OCI-LY1 (cell line): Measurements from ENCODE around the gene PDZD2.

Source experiments
- H2AFZ ChIP-seq: fragments of 200-600 bp; sonication (generic), shearing (Covaris generic); 2 replicates; pipeline ENCODE4 v1.6.0; 2014; ENCODE audit warnings: antibody characterized with exemption, mild to moderate bottlenecking, low read length
- H3F3A ChIP-seq: fragments of 200-600 bp; sonication (generic), shearing (Covaris generic); 2 replicates; pipeline ENCODE4 v1.6.0; 2014; ENCODE audit warnings: mild to moderate bottlenecking, antibody characterized with exemption, low read length, moderate library complexity; ENCODE audit not compliant: insufficient read depth
- H3K27ac ChIP-seq: fragments of 200-600 bp; sonication (generic); 2 replicates; pipeline ENCODE4 v1.5.1; 2014; ENCODE audit warnings: low read length, mixed run types, mild to moderate bottlenecking, low read depth; ENCODE audit not compliant: poor library complexity, severe bottlenecking
- H3K27me3 ChIP-seq: fragments of 200-600 bp; sonication (generic); 2 replicates; pipeline ENCODE4 v1.6.0; 2014; ENCODE audit warnings: antibody characterized with exemption, mild to moderate bottlenecking, low read length, moderate library complexity; ENCODE audit not compliant: insufficient read depth
- H3K36me3 ChIP-seq: fragments of 200-600 bp; sonication (generic); 2 replicates; pipeline ENCODE4 v1.6.1; 2014; ENCODE audit warnings: mild to moderate bottlenecking, antibody characterized with exemption, low read length, moderate library complexity, mixed read lengths; ENCODE audit not compliant: insufficient read depth
- H3K4me1 ChIP-seq: fragments of 200-600 bp; sonication (generic); 2 replicates; pipeline ENCODE4 v1.5.1; 2014; ENCODE audit warnings: mild to moderate bottlenecking, low read length, moderate library complexity; ENCODE audit not compliant: insufficient read depth, severe bottlenecking
- H3K4me2 ChIP-seq: fragments of 200-600 bp; sonication (generic), shearing (Covaris generic); 2 replicates; pipeline ENCODE4 v1.6.1; 2014; ENCODE audit warnings: low read length
- H3K4me3 ChIP-seq: fragments of 200-600 bp; sonication (generic); 2 replicates; pipeline ENCODE4 v1.5.1; 2014; ENCODE audit warnings: low read length, low read depth, mild to moderate bottlenecking, mixed read lengths; ENCODE audit not compliant: poor library complexity, severe bottlenecking
- H3K79me2 ChIP-seq: fragments of 200-600 bp; shearing (Covaris generic); 2 replicates; pipeline ENCODE4 v1.6.1; 2016; ENCODE audit warnings: mixed run types, low read length, mixed read lengths; ENCODE audit not compliant: insufficient read depth
- H3K9ac ChIP-seq: fragments of 200-600 bp; sonication (generic), shearing (Covaris generic); 2 replicates; pipeline ENCODE4 v1.6.1; 2014; ENCODE audit warnings: mild to moderate bottlenecking, low read length, mixed read lengths
- H3K9me2 ChIP-seq: fragments of 200-600 bp; sonication (generic), shearing (Covaris generic); 2 replicates; pipeline ENCODE4 v1.6.1; 2014; ENCODE audit warnings: low read depth, mild to moderate bottlenecking, low read length, mixed read lengths
- H3K9me3 ChIP-seq: fragments of 200-600 bp; shearing (Covaris generic); 2 replicates; pipeline ENCODE4 v1.6.1; 2014; ENCODE audit warnings: low read length, mixed read lengths
- H4K20me1 ChIP-seq: fragments of 200-600 bp; sonication (generic), shearing (Covaris generic); 2 replicates; pipeline ENCODE4 v1.6.0; 2016; ENCODE audit warnings: mild to moderate bottlenecking, low read length; ENCODE audit not compliant: insufficient read depth
- EZH2 ChIP-seq: fragments of 200-600 bp; sonication (generic), shearing (Covaris generic); IDR thresholded peaks from 2 replicates; pipeline ENCODE4 v1.8.0; 2017; ENCODE audit warnings: borderline replicate concordance, mixed run types, mild to moderate bottlenecking, antibody characterized with exemption, low read length, moderate library complexity, mixed read lengths
- TF ChIP-seq, protein P1 (sequence below): fragments of 200-600 bp; sonication (generic), shearing (Covaris generic); IDR thresholded peaks from 2 replicates; pipeline ENCODE4 v1.5.1; 2017; ENCODE audit warnings: mild to moderate bottlenecking, antibody characterized with exemption, low read length, moderate library complexity, mixed read lengths

The PDZD2 gene

DNA sequence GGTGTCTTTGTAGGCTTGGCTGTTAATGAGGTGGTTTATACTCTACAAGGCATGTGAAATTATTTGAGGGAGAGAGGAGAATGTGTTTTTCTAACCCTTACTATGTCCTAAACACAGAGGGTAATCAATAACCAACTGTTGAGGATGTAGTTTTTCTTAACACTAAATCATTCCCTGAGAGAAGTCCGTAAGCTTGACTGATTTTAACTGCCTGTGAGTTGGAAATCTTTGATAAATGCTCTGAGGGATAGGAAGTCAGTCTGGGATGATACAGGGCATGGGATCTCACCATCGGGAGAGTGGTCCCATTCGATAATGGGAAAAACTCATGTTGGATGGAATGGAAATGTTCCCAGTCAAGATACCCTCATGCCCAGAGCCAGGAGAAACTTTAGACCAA lies 249.6 kb downstream of the PDZD2 start:
- no peaks in the 10 kb centered on the region for H3F3A ChIP-seq
- no peak overlapping the region for H3K27ac ChIP-seq
- no peak overlapping the region for H2AFZ ChIP-seq
- no peak overlapping the region for H3K9ac ChIP-seq
- H3K4me1 ChIP-seq: no peaks in the 10 kb centered on the region
- no peak for TF ChIP-seq EZH2
- TF ChIP-seq, protein P1, sequence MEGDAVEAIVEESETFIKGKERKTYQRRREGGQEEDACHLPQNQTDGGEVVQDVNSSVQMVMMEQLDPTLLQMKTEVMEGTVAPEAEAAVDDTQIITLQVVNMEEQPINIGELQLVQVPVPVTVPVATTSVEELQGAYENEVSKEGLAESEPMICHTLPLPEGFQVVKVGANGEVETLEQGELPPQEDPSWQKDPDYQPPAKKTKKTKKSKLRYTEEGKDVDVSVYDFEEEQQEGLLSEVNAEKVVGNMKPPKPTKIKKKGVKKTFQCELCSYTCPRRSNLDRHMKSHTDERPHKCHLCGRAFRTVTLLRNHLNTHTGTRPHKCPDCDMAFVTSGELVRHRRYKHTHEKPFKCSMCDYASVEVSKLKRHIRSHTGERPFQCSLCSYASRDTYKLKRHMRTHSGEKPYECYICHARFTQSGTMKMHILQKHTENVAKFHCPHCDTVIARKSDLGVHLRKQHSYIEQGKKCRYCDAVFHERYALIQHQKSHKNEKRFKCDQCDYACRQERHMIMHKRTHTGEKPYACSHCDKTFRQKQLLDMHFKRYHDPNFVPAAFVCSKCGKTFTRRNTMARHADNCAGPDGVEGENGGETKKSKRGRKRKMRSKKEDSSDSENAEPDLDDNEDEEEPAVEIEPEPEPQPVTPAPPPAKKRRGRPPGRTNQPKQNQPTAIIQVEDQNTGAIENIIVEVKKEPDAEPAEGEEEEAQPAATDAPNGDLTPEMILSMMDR: no peak
- no peak overlapping the region for H3K4me2 ChIP-seq
- H3K27me3 ChIP-seq: no peaks in the 10 kb centered on the region
- H3K36me3 ChIP-seq: no peaks in the 10 kb centered on the region
- H3K9me3 ChIP-seq: no peaks in the 10 kb centered on the region
- no peaks in the 10 kb centered on the region for H4K20me1 ChIP-seq
- no peaks in the 10 kb centered on the region for H3K9me2 ChIP-seq
- H3K79me2 ChIP-seq: no peaks in the 10 kb centered on the region
- H3K4me3 ChIP-seq: no peak overlapping the region

DNA sequence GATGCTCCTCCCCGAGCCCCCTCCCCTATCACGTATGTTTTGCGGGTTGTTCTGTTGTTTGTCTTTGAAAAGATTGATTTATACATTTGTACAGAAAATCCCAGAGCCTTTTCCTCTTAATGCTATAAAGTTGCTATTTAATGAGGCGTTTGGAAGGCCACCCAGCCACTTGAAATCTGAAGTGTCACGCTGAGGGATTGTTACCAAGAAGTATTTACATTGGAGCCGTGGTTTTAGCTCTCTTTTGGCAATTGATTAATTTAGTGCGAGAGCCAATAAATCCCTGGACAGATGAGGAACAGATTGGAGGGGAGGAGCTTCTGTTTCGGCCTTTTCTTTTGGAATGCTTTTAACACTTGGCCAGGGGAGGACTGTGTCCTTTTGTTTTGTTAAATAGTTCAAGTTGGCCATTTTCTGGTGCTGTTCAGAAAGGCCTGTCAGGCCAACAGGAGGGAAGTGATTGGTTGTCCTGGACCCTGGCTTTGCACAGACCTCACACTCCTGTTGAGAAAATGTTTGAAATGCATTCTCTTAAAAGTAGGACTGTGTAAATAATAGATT lies 250.2 kb downstream of the PDZD2 start:
- Histone ChIP-seq H3F3A (no peaks in the 10 kb centered on the region), H3K79me2 (no peaks in the 10 kb centered on the region), H3K4me1 (no peaks in the 10 kb centered on the region), H3K27me3 (no peaks in the 10 kb centered on the region), H3K36me3 (no peaks in the 10 kb centered on the region), H3K27ac (no peak overlapping the region), H3K9me3 (no peaks in the 10 kb centered on the region), H4K20me1 (no peaks in the 10 kb centered on the region), H3K9me2 (no peaks in the 10 kb centered on the region), H3K4me3 (no peak overlapping the region), H3K9ac (no peak overlapping the region), H3K4me2 (no peak overlapping the region), H2AFZ (no peak overlapping the region)
- TF ChIP-seq, protein P1: no peak
- TF ChIP-seq EZH2: no peak

DNA sequence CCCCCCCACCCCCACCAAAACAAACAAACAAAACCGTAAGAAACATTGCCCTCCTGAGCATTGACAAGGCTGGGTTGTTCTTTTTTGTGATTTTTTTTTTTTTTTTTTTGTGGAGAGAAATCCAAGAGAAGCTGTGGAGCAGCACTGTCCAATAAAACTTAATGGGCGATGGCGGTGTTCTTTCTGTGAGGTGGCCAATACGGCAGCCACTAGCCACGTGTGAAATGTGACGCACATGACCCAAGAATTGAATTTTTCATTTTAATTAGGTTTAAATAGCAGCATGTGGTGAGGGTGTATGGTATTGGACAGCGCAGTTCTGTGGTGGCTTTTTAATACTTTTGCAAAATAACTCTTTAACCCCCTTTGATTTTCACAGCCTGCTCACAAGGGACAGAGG lies 251.1 kb downstream of the PDZD2 start:
- Histone ChIP-seq H3K4me2 (no peak overlapping the region), H2AFZ (no peak overlapping the region), H3F3A (no peaks in the 10 kb centered on the region), H3K27me3 (no peaks in the 10 kb centered on the region), H4K20me1 (no peaks in the 10 kb centered on the region), H3K36me3 (no peaks in the 10 kb centered on the region), H3K27ac (no peak overlapping the region), H3K9me2 (no peaks in the 10 kb centered on the region), H3K4me1 (no peaks in the 10 kb centered on the region), H3K9ac (no peak overlapping the region), H3K4me3 (no peak overlapping the region), H3K79me2 (no peaks in the 10 kb centered on the region), H3K9me3 (no peaks in the 10 kb centered on the region)
- TF ChIP-seq, protein P1: no peak
